NCI-H146 (cell line): ENCODE results near the gene SQOR.

Source experiments
- DNase-seq: peaks from one replicate; lab custom pipeline; 2025; lab: John Stamatoyannopoulos, UW

SQOR gene

GRCh38 chr15:45705510-45706473 lies 71.0 kb downstream of the SQOR start:
- DNase-seq, result peak; percentile 76

- peak; percentile 91 for DNase-seq
These were observed 75.8 kb downstream of the SQOR start for GRCh38 chr15:45710657-45711056.

- peak; percentile 77 for DNase-seq
These were observed 80.0 kb downstream of the SQOR start for GRCh38 chr15:45714590-45715488.

GRCh38 chr15:45715528-45715927 lies 80.7 kb downstream of the SQOR start:
- DNase-seq, result peak; percentile 52

- no peak for DNase-seq
These were observed 84.7 kb downstream of the SQOR start for GRCh38 chr15:45719490-45719889.

GRCh38 chr15:45720183-45720582 lies 85.4 kb downstream of the SQOR start:
- DNase-seq, result no peak

GRCh38 chr15:45728641-45729040 lies 93.8 kb downstream of the SQOR start:
- peak; percentile 4 for DNase-seq

GRCh38 chr15:45729141-45729540 lies 94.3 kb downstream of the SQOR start:
- DNase-seq, result no peak

GRCh38 chr15:45731343-45731742 lies 96.5 kb downstream of the SQOR start:
- no peak for DNase-seq

- DNase-seq, result peak; percentile 1
These were observed 97.8 kb downstream of the SQOR start for GRCh38 chr15:45732662-45733061.

- DNase-seq, result no peak
These were observed 99.5 kb downstream of the SQOR start for GRCh38 chr15:45734260-45734711.
